NT2/D1 (cell line): ENCODE results near the gene SPIRE2.
"Not testable (repeated sequence)": the region's sequence is repeated elsewhere in the genome, so short reads cannot be mapped to it uniquely, and the experiment has no call there.

Experiments
- DNase-seq: peaks from one replicate; pipeline ENCODE4 v3.0.0-alpha.2; 2011; ENCODE audit warnings: low read depth, low spot score
- H3K27me3 ChIP-seq: 2 replicates; pipeline ENCODE4 v1.6.0; 2011; ENCODE audit warnings: mild to moderate bottlenecking; ENCODE audit not compliant: insufficient read length, insufficient read depth
- H3K36me3 ChIP-seq: 2 replicates; pipeline ENCODE4 v1.6.1; 2011; ENCODE audit warnings: mild to moderate bottlenecking, low read length, mixed read lengths; ENCODE audit not compliant: insufficient read depth, insufficient read length
- H3K4me1 ChIP-seq: 2 replicates; pipeline ENCODE4 v1.5.1; 2011; ENCODE audit not compliant: insufficient read depth, insufficient read length
- H3K4me3 ChIP-seq: 2 replicates; pipeline ENCODE4 v1.5.1; 2011; ENCODE audit warnings: low read depth; ENCODE audit not compliant: insufficient read length
- H3K9ac ChIP-seq: 2 replicates; pipeline ENCODE4 v1.6.0; 2011; ENCODE audit warnings: low read depth; ENCODE audit not compliant: insufficient read length
- H3K9me3 ChIP-seq: 2 replicates; pipeline ENCODE4 v1.5.1; 2011; ENCODE audit warnings: mild to moderate bottlenecking, low read length; ENCODE audit not compliant: insufficient read depth
- SUZ12 ChIP-seq: IDR thresholded peaks from 2 replicates; pipeline ENCODE4 v1.6.1; 2011; ENCODE audit not compliant: insufficient read length, insufficient read depth; ENCODE audit errors: extremely low read depth
- YY1 ChIP-seq: IDR thresholded peaks from 2 replicates; pipeline ENCODE4 v1.6.1; 2011; ENCODE audit not compliant: insufficient read length, insufficient read depth
- ZNF274 ChIP-seq: IDR thresholded peaks from 2 replicates; pipeline ENCODE4 v1.6.1; 2011; ENCODE audit warnings: mild to moderate bottlenecking, low read depth, low read length

Gene SPIRE2

DNA sequence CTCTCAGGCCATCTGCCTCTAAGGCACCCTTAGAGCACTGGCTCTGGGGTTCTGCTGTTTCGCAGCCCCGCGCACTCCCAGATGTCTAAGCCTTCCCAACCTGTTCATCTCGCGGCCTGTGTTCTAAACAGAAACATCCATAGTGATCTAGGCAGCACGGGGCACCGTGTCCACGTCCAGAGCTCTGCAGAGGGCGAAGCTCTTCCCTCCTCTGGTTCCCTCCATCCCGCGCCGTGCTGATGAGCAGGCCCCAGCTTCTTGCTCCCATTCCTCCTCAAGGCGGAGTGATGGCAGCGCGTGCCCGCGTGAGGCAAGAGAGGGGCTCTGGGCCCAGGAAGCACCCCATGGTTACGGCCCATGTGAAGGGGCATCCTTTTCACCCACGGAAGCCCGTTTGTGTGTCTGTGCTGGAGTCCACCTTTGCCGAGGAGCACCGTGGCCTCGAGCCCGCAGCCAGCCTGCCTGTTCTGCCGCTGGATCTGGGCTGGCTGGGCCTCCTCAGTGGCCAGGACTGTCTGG, 3.6 kb downstream of the SPIRE2 start:
- peaks cover 15% of the 10 kb centered on the region for H3K36me3 ChIP-seq
- H3K4me3 ChIP-seq: no peak overlapping the region
- TF ChIP-seq SUZ12: no peak
- no peak for TF ChIP-seq ZNF274
- TF ChIP-seq YY1: no peak
- H3K9me3 ChIP-seq: 0 out of 2 replicates have a peak, but pooled peaks cover 5% of the 10 kb centered on the region
- H3K9ac ChIP-seq: no peak overlapping the region
- H3K4me1 ChIP-seq: peaks cover 9% of the 10 kb centered on the region
- H3K27me3 ChIP-seq: no peaks in the 10 kb centered on the region
- DNase-seq: no peak

DNA sequence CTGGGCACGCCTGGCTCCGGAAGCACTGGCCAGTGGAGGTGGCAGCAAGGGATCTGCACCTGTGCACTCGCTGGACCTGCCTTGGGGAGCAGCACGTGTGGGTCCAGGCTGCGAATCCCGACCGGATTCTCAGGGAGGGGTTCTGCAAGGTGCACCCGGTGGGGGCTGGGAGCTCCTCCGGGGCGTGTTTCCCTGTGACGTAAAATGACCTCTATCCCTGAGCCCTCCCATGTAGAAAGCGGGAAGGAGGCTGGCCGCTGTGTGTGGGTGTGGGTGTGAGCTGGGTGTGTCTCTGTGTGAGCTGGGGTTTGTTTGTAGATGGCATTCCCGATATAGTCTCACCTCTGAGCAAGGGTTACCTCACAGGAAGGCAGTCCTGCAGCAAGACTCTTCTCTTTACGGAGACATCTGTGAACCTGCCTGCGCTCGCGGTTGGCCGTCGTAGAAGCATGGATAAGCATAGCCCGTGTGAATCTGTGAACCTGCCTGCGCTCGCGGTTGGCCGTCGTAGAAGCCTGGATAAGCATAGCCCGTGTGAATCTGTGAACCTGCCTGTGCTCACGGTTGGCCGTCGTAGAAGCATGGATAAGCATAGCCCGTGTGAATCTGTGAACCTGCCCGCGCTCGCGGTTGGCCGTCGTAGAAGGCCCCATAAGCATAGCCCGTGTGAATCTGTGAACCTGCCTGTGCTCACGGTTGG, 5.5 kb downstream of the SPIRE2 start:
- DNase-seq: not testable (repeated sequence)
- Histone ChIP-seq H3K4me1 (peaks cover 20% of the 10 kb centered on the region), H3K36me3 (peaks cover 18% of the 10 kb centered on the region)

DNA sequence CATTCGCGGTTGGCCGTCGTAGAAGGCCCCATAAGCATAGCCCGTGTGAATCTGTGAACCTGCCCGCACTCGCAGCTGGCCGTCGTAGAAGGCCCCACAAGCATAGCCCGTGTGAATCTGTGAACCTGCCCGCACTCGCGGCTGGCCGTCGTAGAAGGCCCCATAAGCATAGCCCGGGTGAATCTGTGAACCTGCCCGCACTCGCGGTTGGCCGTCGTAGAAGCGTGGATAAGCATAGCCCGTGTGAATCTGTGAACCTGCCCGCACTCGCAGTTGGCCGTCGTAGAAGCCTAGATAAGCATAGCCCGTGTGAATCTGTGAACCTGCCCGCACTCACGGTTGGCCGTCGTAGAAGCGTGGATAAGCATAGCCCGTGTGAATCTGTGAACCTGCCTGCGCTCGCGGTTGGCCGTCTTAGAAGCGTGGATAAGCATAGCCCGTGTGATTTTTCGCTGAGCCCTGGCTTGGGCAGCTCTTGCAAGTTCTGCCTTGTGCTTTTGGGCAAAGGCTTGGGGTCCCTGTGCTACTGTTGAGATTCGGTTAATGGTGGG, 6.6 kb downstream of the SPIRE2 start:
- not testable (repeated sequence) for H3K27me3 ChIP-seq, DNase-seq, H3K4me3 ChIP-seq, H3K9ac ChIP-seq, H3K9me3 ChIP-seq
- Histone ChIP-seq H3K4me1 (peaks cover 21% of the 10 kb centered on the region), H3K36me3 (peaks cover 18% of the 10 kb centered on the region)

More for the DNA sequence above, 5.5 kb downstream of the SPIRE2 start:
- not testable (repeated sequence) for H3K9me3 ChIP-seq, H3K9ac ChIP-seq, H3K4me3 ChIP-seq, H3K27me3 ChIP-seq

DNA sequence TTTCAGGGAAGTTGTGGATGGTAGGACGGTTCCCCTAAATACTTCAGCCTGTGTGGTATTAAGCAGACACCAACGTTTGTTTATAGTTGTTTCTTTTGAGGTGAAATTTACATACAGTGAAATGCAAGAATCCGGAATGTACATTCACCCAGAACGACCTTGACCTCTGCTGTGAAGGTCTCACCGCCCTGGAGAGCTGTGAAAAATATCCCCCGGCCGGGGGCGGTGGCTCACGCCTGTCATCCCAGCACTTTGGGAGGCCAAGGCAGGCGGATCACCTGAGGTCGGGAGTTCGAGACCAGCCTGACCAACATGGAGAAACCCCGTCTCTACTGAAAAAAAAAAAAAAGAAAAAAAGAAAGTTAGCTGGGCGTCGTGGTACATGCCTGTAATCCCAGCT, 8.2 kb downstream of the SPIRE2 start:
- Histone ChIP-seq H3K36me3 (peaks cover 18% of the 10 kb centered on the region), H3K4me1 (peaks cover 22% of the 10 kb centered on the region)
- not testable (repeated sequence) for H3K27me3 ChIP-seq, DNase-seq, H3K9ac ChIP-seq, H3K9me3 ChIP-seq, H3K4me3 ChIP-seq

DNA sequence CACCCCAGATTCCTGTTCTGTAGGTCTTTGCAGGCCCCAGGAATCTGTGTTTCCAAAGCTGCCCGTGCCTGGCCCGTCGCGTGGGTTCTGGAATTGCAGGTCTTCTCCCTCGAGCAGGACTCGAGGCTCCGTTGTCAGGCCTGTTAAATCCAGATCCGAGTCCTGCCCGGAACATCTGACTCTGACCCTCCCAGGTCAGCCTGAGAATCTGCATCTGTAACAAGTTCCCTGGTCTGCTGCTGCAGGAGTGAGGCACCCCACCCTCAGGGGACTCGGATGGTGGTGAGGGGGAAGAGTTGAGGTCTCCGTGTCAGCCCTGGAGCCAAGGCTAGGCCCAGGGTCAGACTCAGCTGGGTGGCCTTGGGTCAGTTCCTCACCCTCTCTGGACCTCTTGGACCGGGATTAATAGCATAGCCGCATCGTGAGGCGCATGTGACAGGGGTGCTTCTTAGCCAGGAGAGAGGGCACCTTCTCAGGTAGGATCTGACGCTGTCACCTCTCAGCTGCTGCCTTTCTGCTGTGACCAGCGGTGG, 8.8 kb downstream of the SPIRE2 start:
- 0 out of 2 replicates have a peak, but pooled peaks cover 5% of the 10 kb centered on the region for H3K9me3 ChIP-seq
- H3K27me3 ChIP-seq: no peaks in the 10 kb centered on the region
- peaks cover 20% of the 10 kb centered on the region for H3K4me1 ChIP-seq
- no peak for DNase-seq
- H3K9ac ChIP-seq: peak overlapping the region; percentile 14
- TF ChIP-seq SUZ12 (no peak), YY1 (no peak), ZNF274 (no peak)
- H3K36me3 ChIP-seq: peaks cover 18% of the 10 kb centered on the region
- no peak overlapping the region for H3K4me3 ChIP-seq

DNA sequence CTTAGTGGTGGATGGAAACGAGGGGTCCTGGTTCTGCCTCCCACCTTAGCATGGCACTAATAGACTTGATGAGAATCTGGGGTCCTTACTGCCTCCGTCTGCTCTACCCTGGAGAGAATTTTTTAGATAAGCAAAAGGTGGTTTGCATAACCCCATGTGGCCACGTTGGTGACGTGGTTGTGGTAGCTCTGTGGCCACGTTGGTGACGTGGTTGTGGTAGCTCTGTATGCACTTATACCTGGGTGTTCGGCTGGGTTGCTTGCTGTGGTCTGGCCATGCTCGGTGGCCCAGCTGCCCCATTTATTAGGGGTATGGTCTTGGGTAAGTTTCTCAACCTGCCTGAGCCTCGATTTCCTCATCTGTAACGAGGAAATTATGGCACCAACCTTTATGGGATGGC, 13.0 kb downstream of the SPIRE2 start:
- Histone ChIP-seq H3K9ac (no peak overlapping the region), H3K4me3 (no peak overlapping the region), H3K27me3 (no peaks in the 10 kb centered on the region), H3K36me3 (peaks cover 3% of the 10 kb centered on the region), H3K9me3 (no peaks in the 10 kb centered on the region), H3K4me1 (peaks cover 25% of the 10 kb centered on the region)
- DNase-seq: no peak
- no peak for TF ChIP-seq SUZ12

DNA sequence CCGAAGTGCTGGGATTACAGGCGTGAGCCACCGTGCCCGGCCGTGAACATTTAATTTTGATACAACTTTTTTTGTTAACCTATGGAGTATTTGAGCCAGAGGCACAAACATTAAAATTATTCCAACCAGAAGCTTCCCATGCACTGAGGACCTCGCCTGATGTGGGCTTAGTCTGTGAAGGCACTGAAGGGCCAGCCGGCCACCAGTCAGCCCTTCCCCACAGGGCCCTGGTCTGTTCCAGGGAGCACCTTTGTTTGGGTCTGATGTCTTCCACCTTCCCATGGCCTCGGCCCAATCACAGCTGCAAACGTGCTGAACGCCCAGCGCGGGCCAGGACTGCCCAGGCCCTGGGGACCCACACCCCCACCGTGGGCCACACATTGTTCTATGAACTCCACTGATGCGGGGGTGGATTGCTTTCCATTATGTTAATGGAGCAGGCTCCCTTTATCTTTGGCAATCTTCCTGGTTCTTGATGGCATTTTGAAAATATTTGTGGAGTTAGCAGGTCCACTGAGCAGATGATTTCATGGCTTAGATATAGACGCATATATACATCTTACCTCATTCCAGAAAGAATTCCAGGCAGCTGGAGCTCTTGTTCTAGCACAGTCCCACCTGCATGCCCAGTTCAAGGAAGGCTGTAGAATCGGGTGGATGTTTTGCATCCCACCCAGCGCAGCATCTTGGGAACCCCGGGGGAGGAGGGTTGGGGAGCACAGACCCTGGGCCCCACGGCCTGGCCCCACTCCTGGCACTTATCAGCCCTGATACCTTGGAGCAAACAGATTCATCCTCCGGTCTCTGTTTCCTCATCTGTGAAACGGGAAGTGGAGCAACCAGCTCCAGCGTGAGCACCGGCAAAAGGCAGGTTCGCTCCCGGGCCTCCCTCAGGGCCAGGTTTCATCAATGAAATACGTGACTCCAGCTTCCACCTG, 14.5 kb downstream of the SPIRE2 start:
- Histone ChIP-seq H3K4me1 (peaks cover 22% of the 10 kb centered on the region), H3K9ac (peak overlapping the region; percentile 13), H3K36me3 (no peaks in the 10 kb centered on the region), H3K9me3 (no peaks in the 10 kb centered on the region), H3K4me3 (no peak overlapping the region), H3K27me3 (no peaks in the 10 kb centered on the region)
- no peak for DNase-seq
- TF ChIP-seq YY1: no peak
- TF ChIP-seq SUZ12: no peak
- TF ChIP-seq ZNF274: no peak
